ENCODE measurements around the gene DNM3.

The DNM3 gene

GRCh38 chr1:172107316-172107975, 266.1 kb downstream of the DNM3 start:
- no peak for DNase-seq (ENCODE audit: low spot score)

DNA sequence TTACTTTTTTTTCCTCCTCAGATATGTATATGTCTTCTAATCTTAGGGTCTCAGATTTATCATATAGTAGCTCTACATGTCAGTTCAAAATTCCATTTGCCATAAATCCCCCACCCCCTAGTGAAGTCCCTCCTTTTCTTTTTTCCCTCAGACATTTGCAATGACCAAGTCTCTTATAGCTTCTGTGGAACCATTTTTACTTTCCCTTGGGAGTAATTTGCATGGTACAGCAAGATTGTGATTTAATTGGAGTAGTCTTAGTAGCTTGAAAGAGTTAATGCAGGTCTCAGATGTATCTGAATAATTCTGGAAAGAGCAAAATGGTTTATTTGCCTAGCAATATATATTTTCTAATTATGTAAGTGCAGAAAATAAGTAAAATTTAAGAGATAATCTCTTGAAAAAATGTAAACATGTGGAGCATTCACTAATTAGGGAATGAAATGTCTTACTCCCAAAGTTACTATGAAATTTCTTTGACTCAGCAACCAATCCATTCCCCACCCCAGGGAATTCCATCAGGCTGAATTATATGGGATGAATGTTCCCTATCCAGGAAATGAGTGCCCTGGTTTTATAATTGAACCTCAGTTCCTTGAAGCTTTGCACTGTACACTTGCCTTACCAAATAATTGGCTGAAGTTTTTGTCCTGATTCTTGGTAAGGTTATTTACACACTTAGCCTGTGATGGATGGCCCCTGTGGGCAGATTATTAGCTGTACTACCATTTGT, 267.0 kb downstream of the DNM3 start:
- no peak for DNase-seq (ENCODE audit: low spot score)

GRCh38 chr1:172109359-172109758, 268.1 kb downstream of the DNM3 start:
- DNase-seq (ENCODE audit: low spot score): no peak

- no peak for DNase-seq (ENCODE audit: low spot score)
Measured at GRCh38 chr1:172112576-172112975, 271.3 kb downstream of the DNM3 start.

DNA sequence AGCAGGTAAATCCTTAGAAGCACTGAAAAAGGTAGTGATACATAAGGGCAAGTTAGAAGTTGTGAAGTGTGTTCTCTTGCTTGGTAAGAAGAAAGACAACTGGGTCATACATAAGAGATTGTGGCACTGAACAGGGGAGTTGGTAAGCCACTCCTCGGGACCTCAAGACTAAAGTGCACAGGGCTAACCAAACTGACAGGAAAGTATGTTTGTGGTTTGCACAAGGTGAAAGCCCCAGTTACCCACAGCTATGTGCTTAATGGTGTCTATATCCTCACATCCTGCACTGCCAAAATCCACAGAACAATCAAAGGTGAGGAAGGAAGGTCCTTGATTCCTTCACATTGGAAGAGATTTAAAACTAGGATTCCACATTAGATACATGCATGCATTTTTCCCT, 276.5 kb downstream of the DNM3 start:
- DNase-seq (ENCODE audit: low spot score): no peak

- no peak for DNase-seq (ENCODE audit: low spot score)
Measured at GRCh38 chr1:172118618-172119017, 277.3 kb downstream of the DNM3 start.

GRCh38 chr1:172119184-172119583, 277.9 kb downstream of the DNM3 start:
- DNase-seq (ENCODE audit: low spot score): no peak

DNA sequence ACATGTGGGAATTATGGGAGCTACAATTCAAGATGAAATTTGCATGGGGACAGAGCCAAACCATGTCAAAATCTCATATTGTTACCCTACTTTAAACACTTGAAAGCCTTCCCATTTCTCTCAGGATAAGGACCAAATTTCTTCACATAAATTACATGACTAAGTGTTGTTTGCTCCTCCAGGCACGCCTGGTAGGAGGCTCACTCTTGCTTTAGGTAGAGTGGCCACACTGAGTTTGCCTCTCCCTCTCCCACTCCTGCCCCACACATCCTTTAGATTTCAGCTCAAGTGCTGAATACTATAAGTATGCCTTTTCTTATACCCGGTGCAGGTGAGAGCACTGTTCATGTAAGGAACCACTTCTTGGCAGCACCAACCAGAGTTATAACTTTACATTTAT, 279.1 kb downstream of the DNM3 start:
- no peak for DNase-seq (ENCODE audit: low spot score)

DNA sequence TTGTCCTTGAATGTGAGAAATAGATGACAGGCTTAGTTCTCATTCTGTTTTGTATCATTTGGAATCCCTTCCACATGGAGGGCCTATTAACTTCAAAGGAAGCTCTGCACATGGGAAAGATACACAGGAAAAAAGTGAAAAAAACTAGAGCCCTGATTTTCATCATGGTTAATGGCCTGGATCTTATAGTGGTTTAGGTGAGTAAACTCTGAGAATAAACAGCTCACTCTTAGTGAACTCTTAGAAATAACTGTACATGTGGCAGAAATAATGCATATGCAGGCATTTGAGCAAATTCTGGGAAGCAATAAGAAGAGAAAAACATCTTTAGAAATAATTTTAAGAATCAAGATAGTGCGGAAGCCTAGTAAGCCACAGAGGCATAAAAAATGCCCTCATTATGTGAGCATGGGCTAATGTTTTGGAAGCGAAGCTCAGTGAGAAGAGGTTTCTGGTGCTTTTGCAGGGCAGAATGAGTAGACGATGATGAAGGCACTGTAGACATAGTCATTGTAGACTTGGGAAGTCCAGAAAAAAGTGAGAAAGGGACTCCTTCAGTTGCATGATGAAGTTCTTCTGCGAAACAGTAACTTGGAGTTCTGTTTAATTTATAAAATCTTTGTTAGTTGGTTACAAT, 279.9 kb downstream of the DNM3 start:
- DNase-seq (ENCODE audit: low spot score): no peak

DNA sequence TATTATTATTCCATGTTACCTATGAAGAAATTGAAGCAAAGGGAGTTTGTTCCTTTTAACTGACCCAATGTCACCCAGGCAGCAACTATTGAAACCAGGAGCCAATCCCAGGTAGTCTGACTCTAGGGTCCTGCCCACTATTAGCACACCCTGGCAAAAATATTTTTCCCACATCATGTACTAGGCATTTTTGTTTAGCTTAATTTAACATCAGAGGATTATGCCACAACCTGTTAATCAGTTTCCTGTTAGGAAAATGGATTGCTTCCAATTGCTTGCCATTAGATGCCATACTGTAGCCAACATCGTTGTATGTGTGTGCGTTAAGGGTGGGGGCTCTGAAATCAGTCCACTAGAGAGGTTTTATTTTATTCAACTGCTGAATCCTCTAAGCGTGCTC, 281.1 kb downstream of the DNM3 start:
- no peak for DNase-seq (ENCODE audit: low spot score)

DNA sequence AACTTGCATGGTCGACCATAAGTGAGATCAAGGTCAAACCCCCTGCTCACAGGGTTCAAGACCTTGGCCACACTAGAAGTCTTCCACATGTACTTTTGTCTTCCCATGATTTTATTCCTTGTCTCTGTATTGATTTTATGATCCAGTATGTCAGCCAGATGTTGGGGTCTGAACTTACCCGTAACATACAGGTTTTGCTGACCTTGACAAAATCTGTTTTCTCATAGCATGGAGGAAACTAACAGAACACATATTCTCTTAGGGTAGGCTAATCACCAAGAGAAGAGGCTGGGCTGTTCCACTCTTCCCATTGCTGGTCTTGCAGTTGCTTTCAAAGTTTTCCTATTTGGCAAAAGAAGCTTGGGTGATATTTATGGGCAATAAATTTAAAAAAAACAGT, 284.0 kb downstream of the DNM3 start:
- DNase-seq (ENCODE audit: low spot score): no peak

DNA sequence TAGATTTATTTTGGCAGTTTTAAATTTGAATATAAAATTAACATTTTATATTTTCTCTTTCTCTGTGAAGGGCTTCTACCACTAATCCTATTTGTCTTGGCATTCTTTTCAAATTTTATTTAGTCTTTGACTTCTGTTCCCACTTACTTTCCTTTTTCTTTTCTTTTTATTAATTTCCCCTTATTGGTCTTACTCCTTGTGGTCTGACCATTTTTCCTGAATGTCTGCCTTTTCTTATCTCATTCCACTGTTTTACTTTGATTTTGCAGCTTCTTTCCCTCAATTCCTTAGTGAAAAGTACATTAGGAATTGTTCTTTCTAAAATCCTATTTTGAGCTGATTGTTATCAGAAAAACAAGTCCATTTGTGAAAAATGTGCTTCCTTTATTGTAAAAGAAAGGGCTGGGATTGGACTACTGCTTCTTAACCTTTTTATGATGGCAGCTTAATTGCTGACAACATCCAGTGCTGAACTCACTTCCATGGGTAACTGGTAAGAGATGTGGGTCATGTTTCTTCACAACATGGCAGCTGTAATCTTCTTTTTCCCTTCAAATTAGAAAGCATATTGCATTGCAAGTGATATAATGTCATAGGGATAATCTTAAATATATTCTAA, 284.6 kb downstream of the DNM3 start:
- no peak for DNase-seq (ENCODE audit: low spot score)

DNA sequence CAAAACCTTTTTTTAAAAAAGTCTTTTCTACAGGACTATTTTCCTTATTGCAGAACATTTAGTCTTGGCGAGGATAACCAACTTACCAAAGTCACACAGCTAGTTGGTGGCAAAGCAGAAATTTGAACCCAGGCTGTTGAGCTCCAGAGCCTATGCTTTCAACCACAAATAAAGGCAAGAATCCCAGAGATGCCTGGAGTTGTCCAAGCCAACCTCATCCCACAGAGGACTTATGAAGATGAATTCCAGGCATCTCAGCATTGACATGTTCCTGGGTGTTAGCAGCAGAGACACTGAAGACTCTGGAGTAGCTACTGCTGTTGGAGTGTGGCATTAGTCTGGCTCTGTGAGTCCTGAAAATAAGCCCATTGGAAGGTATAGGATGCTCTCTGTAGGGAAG, 291.5 kb downstream of the DNM3 start:
- DNase-seq (ENCODE audit: low spot score): no peak

DNA sequence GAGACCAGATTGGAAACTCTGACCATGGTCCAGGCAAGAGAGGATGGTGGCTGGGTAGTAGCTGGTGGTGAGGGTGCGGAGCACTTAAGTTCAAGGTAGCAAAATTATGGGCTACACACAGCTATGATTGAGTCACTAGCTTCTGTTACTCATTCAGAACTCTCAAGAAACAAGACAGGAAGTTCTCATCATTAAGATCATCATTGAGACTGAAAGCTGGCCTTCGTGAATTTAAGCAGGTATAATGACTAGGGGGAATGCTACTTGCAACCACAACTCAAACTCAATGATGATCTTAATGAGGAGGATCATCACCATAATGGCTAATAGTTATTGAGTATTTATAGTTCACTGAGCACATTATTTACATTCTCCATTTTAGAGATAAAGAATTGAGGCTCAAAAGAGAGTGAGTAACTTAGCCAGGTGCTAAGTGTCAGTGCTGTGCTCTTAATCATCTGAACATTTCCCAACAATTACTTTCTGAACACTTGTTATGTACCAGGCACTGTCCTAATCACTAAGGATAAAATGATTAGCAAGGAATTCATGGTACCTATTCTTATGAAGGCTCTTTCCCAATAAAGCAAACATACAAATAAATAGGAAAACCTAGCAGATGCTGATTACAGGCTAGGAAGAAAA, 292.9 kb downstream of the DNM3 start:
- no peak for DNase-seq (ENCODE audit: low spot score)

- peak; percentile 37 for DNase-seq (ENCODE audit: low spot score)
Measured at GRCh38 chr1:172135076-172135672, 293.9 kb downstream of the DNM3 start.

GRCh38 chr1:172135978-172136610, 294.8 kb downstream of the DNM3 start:
- no peak for DNase-seq (ENCODE audit: low spot score)

- no peak for DNase-seq (ENCODE audit: low spot score)
Measured at GRCh38 chr1:172136925-172137324, 295.6 kb downstream of the DNM3 start.

DNA sequence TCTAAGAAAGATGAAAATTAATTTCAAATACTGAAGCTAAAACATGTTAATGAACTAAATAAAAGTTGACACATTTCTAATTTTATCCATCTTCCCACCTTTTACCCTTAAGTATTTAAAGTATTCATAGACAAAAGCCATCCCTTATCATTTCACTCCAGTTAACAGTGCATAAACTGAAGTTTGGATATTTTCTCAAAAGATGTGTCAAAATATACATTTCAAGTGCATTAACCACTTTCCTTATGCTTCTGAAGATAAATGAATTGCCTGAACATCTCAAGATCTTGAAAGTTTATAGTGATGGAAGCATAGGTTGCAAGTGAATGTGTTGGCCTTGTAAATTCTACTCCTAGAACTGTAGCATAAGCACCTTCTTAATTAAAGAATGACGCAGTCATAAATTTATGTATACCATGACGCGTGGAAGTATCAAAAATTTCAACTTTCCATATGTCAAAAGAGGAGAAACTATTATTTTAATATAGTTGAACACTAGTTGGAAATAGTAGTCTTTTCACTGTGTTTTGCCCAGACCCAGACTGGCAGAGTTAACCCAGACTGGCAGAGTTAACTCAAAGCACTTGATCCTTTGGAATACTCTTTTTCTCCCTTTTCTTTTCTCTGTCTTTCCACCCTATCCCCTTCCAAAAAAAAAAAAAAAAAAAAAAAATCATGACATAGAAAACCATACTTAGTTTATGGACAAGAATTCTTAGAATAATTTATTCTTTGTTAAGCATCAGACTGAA, 296.6 kb downstream of the DNM3 start:
- no peak for DNase-seq (ENCODE audit: low spot score)

GRCh38 chr1:172138634-172139033, 297.3 kb downstream of the DNM3 start:
- no peak for DNase-seq (ENCODE audit: low spot score)

DNA sequence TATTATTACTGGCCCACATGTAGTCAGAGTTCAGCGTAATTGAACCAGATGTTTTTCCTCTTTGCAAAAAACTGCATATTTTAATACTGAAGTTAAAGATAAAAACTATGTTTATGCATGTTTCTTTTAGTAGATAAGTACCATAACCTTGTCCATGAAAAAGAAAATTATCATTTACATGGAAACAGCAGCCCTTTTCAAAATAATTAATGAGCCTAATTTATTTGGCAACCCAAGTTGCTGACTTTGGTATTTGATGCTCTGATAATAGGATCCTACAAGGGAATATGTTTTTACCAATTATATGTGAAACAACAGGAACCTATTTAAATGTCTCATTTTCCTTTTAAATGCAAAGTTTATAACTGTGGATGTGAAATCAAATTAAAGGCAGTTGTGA, 297.9 kb downstream of the DNM3 start:
- DNase-seq (ENCODE audit: low spot score): no peak

GRCh38 chr1:172140072-172140471, 298.8 kb downstream of the DNM3 start:
- DNase-seq (ENCODE audit: low spot score): no peak

Data from iPS-NIHi11 (cell line).